B cell (primary cell): ENCODE measurements around the gene MGMT. TPM values are rescaled to one million over a fixed set of nuclear protein-coding genes. Genes with fewer than 3 reads are reported as not detected.

Experiments used
- ATAC-seq: fragments of 200-7000 bp; cut with Tn5 transposase; one replicate; pipeline ENCODE4 v1.10.0; 2021; ENCODE audit warnings: low read depth, mild to moderate bottlenecking, moderate number of reproducible peaks, moderate library complexity
- CTCF ChIA-PET: fragments of 350-600 bp; sonication (Branson Sonifier 250); formaldehyde crosslinking; loops from one replicate; lab custom pipeline; 2021; ENCODE audit warnings: antibody characterized with exemption, inconsistent platforms; lab: Charles Lee
- POLR2A ChIA-PET: fragments of 350-600 bp; sonication (Branson Sonifier 250); formaldehyde crosslinking; loops from one replicate; lab custom pipeline; 2021; ENCODE audit warnings: antibody characterized with exemption; lab: Charles Lee
- DNase-seq: peaks from one replicate; pipeline ENCODE4 v3.0.0; 2013
- H2AFZ ChIP-seq: 2 replicates; pipeline ENCODE4 v1.6.1; 2012; ENCODE audit warnings: mild to moderate bottlenecking, low read depth, low read length; ENCODE audit not compliant: insufficient read depth, poor library complexity, severe bottlenecking
- H3K27ac ChIP-seq, 2 donors: 1 replicate in 1 of 2; 2 replicates in 1 of 2; pipeline ENCODE4 v1.5.1; 2012 to 2013; ENCODE audit warnings: low read length in 2 of 2, mild to moderate bottlenecking in 2 of 2, moderate library complexity in 1 of 2
- H3K27me3 ChIP-seq, 4 experiments: fragments of 200-600 bp in 1 of 4; sonication (generic) in 1 of 4; replicated peaks in 1 of 4; 1 replicate in 2 of 4; 2 replicates in 2 of 4; pipeline versions ENCODE4 v1.6.1 to v1.7.0; 2013 to 2016; ENCODE audit warnings: low read length in 3 of 4, mild to moderate bottlenecking in 2 of 4, mixed read lengths in 1 of 4, moderate library complexity in 1 of 4; ENCODE audit not compliant: insufficient read depth in 4 of 4, control insufficient read depth in 3 of 4; ENCODE audit errors: control extremely low read depth in 1 of 4
- H3K36me3 ChIP-seq, 2 experiments: replicated peaks in 1 of 2; 1 replicate in 1 of 2; 2 replicates in 1 of 2; pipeline versions ENCODE4 v1.6.1 to v1.7.1; 2013; ENCODE audit warnings: low read length in 1 of 2; ENCODE audit not compliant: insufficient read depth in 2 of 2, control insufficient read depth in 1 of 2; ENCODE audit errors: control extremely low read depth in 1 of 2, extremely low read depth in 1 of 2
- H3K4me1 ChIP-seq, 2 donors: fragments of 200-600 bp in 1 of 2; sonication (generic) in 1 of 2; 1 replicate in 1 of 2; 2 replicates in 1 of 2; pipeline versions ENCODE4 v1.5.1 to v1.6.1; 2013 to 2017; ENCODE audit warnings: low read length in 2 of 2; ENCODE audit not compliant: control insufficient read depth in 2 of 2, insufficient read depth in 2 of 2
- H3K4me2 ChIP-seq: replicated peaks from 2 replicates; pipeline ENCODE3; 2012; ENCODE audit warnings: mild to moderate bottlenecking, low read depth, low read length; ENCODE audit not compliant: poor library complexity, severe bottlenecking
- H3K4me3 ChIP-seq, 5 experiments: fragments of 200-600 bp in 1 of 5; sonication (generic) in 1 of 5; 1 replicate in 3 of 5; 2 replicates in 2 of 5; pipeline versions ENCODE4 v1.5.1 to v1.7.0; 2011 to 2016; ENCODE audit warnings: low read length in 4 of 5, mild to moderate bottlenecking in 4 of 5, low read depth in 2 of 5, control low read depth in 1 of 5, moderate library complexity in 1 of 5; ENCODE audit not compliant: insufficient read depth in 1 of 5; ENCODE audit errors: control extremely low read depth in 1 of 5, extremely low read depth in 1 of 5
- H3K79me2 ChIP-seq: fragments of 200-600 bp; sonication (generic); one replicate; pipeline ENCODE4 v1.6.0; 2016; ENCODE audit warnings: low read length; ENCODE audit not compliant: control insufficient read depth, insufficient read depth
- H3K9ac ChIP-seq: fragments of 200-600 bp; sonication (generic); 2 replicates; pipeline ENCODE4 v1.6.1; 2017; ENCODE audit warnings: mild to moderate bottlenecking, low read length, moderate library complexity
- H3K9me3 ChIP-seq, 3 donors: one replicate each; pipeline versions ENCODE4 v1.6.1 to v1.7.1; 2013; ENCODE audit warnings: low read length in 2 of 3; ENCODE audit not compliant: control insufficient read depth in 2 of 3, insufficient read depth in 1 of 3; ENCODE audit errors: control extremely low read depth in 1 of 3
- H4K20me1 ChIP-seq: 2 replicates; pipeline ENCODE4 v1.6.0; 2012; ENCODE audit warnings: mild to moderate bottlenecking, low read length; ENCODE audit not compliant: insufficient read depth, control insufficient read depth, poor library complexity, severe bottlenecking
- H3K27ac Mint-ChIP-seq: one replicate; pipeline ENCODE4 v1.8.0; 2021; ENCODE audit warnings: mixed read lengths
- H3K27me3 Mint-ChIP-seq: one replicate; pipeline ENCODE4 v1.8.0; 2021; ENCODE audit warnings: mixed read lengths
- H3K4me1 Mint-ChIP-seq: one replicate; pipeline ENCODE4 v1.8.0; 2021; ENCODE audit warnings: mixed read lengths
- H3K4me3 Mint-ChIP-seq: one replicate; pipeline ENCODE4 v1.8.0; 2021; ENCODE audit warnings: mixed read lengths
- H3K9me3 Mint-ChIP-seq: one replicate; pipeline ENCODE4 v1.8.0; 2022; ENCODE audit warnings: mixed read lengths; ENCODE audit not compliant: insufficient read depth
- CTCF ChIP-seq: fragments of 200-600 bp; IDR thresholded peaks from one replicate; pipeline ENCODE4 v1.8.0; 2022; ENCODE audit warnings: antibody characterized with exemption, mild to moderate bottlenecking
- EZH2 ChIP-seq: IDR thresholded peaks from 2 replicates; pipeline ENCODE4 v1.6.1; 2012; ENCODE audit warnings: borderline replicate concordance, low read depth, mild to moderate bottlenecking, moderate library complexity, low read length; ENCODE audit not compliant: insufficient read depth, poor library complexity, severe bottlenecking
- WGBS: methylation state at CpG from one replicate; pipeline ENCODE4 v1.1.5; 2013; ENCODE audit warnings: missing lambda C conversion rate; ENCODE audit not compliant: insufficient coverage; 5-methylcytosine and 5-hydroxymethylcytosine counted together
- intact Hi-C: fragments of 100-400 bp; cut with micrococcal nuclease; formaldehyde crosslinking; loops from one replicate; pipeline ENCODE4 v1.10.0; 2022
- polyA plus RNA-seq: library from polyadenylated mRNA; depleted of rRNA; stranded (reverse); fragments of >200 nt; gene quantifications from 2 replicates; pipeline ENCODE4 v1.2.3, GENCODE V29; 2012
- total RNA-seq, 2 donors: library from RNA; stranded (reverse); fragments of 120-200 nt in 1 of 2; gene quantifications; 1 replicate in 1 of 2; 2 replicates in 1 of 2; pipeline versions ENCODE4 v1.2.3 to v1.2.4, GENCODE V29; 2013 to 2022

MGMT gene
- total and polyA plus RNA-seq, 2 donors (not counting 1 experiment from before 2014, with no cell fraction given), result 16.6 to 87.7 TPM

DNA sequence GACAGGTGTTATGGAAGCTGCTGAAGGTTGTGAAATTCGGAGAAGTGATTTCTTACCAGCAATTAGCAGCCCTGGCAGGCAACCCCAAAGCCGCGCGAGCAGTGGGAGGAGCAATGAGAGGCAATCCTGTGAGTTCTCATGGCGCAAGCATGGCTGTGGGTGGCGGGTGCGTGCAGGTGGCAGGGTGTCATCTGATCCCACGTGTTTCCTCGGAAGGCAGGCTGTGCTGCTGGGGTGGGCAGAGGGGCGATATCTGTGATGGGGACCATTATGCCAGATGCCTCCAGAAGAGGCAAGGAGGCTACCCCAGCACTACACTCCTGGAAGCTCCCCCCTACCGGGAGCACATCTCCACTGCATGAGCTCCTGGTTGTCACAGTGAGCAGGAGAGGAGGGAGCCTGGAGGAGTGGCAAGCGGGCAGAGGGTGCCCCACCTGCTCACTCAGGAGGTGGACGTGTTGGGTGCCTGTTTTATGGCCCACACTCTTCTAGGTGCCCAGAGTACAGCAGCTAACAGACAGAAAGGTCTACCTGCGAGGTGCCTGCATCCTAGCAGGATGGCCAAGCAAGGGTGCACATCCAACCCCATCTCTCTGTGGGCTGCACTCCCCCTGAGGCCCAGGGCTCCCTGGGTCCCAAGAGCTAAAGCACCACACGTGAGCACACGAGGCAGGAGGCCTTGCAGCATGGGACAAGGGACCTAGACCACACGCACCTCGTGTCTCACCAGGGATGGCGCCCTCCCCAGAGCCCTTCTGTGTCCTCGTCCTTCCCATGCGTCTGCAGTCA, 292.4 kb downstream of the MGMT start:
- Mint-ChIP-seq H3K4me1 (peaks cover 11% of the 10 kb centered on the region), H3K27me3 (no peaks in the 10 kb centered on the region), H3K9me3 (no peaks in the 10 kb centered on the region), H3K27ac (no peak overlapping the region), H3K4me3 (no peak overlapping the region)
- intact Hi-C loops, result no loop called here
- Histone ChIP-seq H4K20me1 (no peaks in the 10 kb centered on the region), H3K4me3 (no peak overlapping the region), H3K4me2 (no peak overlapping the region), H3K9me3 (peaks cover 0 to 21% (median 4%) of the 10 kb centered on the region in 3 donors), H3K4me1 (peaks cover 0 to 4% of the 10 kb centered on the region in 2 donors), H2AFZ (no peak overlapping the region), H3K9ac (no peak overlapping the region), H3K36me3 (peaks cover 0 to 21% of the 10 kb centered on the region in 2 experiments), H3K79me2 (no peaks in the 10 kb centered on the region), H3K27ac (no peak overlapping the region), H3K27me3 (no peaks in the 10 kb centered on the region)
- ATAC-seq (no peak), DNase-seq (no peak)
- ChIA-PET POLR2A (no interaction called here), CTCF (no interaction called here)
- TF ChIP-seq EZH2 (no peak), CTCF (no peak)
- WGBS, result 96% methylated on average over 21 of the region's 21 CpGs

- Histone ChIP-seq H3K79me2 (no peaks in the 10 kb centered on the region), H3K27ac (no peak overlapping the region), H3K27me3 (no peaks in the 10 kb centered on the region), H3K4me1 (peaks cover 0 to 4% of the 10 kb centered on the region in 2 donors), H3K9me3 (peaks cover 0 to 15% (median 0%) of the 10 kb centered on the region in 3 donors), H2AFZ (no peak overlapping the region), H3K36me3 (peaks cover 0 to 21% of the 10 kb centered on the region in 2 experiments), H4K20me1 (no peaks in the 10 kb centered on the region), H3K9ac (no peak overlapping the region), H3K4me2 (no peak overlapping the region), H3K4me3 (no peak overlapping the region)
- CTCF ChIA-PET, result no interaction called here
- no peak overlapping the region for H3K27ac Mint-ChIP-seq
- intact Hi-C loops, result no loop called here
- TF ChIP-seq EZH2, result no peak
- TF ChIP-seq CTCF, result no peak
- peaks cover 11% of the 10 kb centered on the region for H3K4me1 Mint-ChIP-seq
- H3K9me3 Mint-ChIP-seq, result no peaks in the 10 kb centered on the region
- 97% methylated on average over 9 of the region's 11 CpGs for WGBS
- no peak for DNase-seq
- POLR2A ChIA-PET, result no interaction called here
- no peak overlapping the region for H3K4me3 Mint-ChIP-seq
- ATAC-seq, result no peak
- H3K27me3 Mint-ChIP-seq, result no peaks in the 10 kb centered on the region
Measured at GRCh38 chr10:129760003-129760315, 292.9 kb downstream of the MGMT start.
